ENCODE data around the gene GPR146.

The GPR146 gene

DNA sequence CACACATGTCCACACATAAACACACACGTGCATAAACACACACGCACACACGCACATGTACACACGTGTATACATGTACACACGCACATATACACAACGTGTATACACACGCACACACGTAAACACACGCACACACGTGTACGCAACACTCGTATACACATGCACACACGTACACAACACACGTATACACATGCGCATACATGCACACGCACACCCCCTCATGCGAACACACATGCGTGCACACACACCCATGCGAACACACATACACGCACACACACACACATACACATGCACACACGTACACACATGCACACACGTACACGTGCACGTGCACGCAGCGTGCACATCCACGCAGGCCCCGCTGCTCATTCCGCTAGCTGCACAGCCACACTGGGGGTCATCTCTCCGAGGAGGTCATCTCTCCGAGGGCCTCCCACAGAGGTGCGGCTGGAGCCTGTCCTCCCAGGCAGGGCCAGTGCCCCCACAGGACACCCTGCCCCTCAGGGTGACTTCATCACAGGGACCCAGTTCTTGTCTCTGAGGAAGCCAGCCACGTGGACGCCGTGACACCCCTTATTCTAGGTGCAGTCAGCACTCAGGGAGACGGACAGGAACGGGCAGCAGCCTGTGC is 35.5 kb upstream of the GPR146 start:
- TF ChIP-seq, protein P1, sequence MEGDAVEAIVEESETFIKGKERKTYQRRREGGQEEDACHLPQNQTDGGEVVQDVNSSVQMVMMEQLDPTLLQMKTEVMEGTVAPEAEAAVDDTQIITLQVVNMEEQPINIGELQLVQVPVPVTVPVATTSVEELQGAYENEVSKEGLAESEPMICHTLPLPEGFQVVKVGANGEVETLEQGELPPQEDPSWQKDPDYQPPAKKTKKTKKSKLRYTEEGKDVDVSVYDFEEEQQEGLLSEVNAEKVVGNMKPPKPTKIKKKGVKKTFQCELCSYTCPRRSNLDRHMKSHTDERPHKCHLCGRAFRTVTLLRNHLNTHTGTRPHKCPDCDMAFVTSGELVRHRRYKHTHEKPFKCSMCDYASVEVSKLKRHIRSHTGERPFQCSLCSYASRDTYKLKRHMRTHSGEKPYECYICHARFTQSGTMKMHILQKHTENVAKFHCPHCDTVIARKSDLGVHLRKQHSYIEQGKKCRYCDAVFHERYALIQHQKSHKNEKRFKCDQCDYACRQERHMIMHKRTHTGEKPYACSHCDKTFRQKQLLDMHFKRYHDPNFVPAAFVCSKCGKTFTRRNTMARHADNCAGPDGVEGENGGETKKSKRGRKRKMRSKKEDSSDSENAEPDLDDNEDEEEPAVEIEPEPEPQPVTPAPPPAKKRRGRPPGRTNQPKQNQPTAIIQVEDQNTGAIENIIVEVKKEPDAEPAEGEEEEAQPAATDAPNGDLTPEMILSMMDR (IDR thresholded peaks at IDR 0.05; ENCODE audit: borderline replicate concordance, insufficient read depth, low read depth, low read length) = no peak
- H3K4me3 ChIP-seq (ENCODE audit: low read depth, low read length) = no peak overlapping the region

DNA sequence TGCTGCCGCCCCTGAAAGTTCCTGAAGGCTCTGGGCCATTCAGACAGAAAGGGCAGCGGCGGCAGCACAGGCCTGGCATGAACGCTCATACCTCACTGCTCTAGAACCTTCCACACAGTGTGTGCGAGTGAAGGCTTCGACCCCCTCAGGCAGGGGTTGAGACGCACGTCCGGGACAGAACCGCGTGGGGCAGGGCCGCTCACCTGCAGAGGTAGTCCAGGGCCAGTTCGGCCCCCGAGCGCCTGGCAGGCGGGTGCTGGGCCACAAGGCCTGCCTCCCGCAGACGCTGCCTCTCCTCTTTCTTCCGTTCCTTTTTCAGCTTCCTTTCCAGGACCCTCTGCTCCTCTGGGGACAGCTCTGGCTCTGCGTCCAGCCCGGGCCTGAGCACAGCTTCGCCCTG is 34.6 kb upstream of the GPR146 start:
- TF ChIP-seq, protein P1 (IDR thresholded peaks at IDR 0.05; ENCODE audit: borderline replicate concordance, insufficient read depth, low read depth, low read length) = no peak

DNA sequence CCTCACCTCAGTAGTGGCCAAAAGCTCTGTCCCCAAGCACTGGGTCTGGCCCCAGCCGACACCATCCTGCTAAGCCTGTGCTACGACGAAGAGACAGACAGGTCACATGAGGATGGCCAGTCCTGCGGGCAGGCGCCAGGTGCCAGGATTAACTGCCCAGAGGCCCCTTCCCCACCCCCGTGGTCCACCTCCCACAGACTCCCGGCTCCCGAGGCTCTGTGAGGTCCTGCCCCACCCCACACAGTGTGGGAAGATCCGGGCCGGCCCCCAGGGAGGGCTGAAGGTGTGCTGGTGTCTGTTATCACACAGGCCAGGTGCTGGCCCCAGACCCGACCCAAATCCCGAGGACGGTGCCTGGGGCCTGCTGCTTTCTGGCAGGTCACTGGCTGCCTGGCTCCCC is 34.1 kb upstream of the GPR146 start:
- no peak overlapping the region for H3K4me3 ChIP-seq (ENCODE audit: low read depth, low read length)
- TF ChIP-seq, protein P1 (IDR thresholded peaks at IDR 0.05; ENCODE audit: borderline replicate concordance, insufficient read depth, low read depth, low read length) = no peak

More for the DNA sequence above, 34.6 kb upstream of the GPR146 start:
- H3K4me3 ChIP-seq (ENCODE audit: low read depth, low read length) = no peak overlapping the region

DNA sequence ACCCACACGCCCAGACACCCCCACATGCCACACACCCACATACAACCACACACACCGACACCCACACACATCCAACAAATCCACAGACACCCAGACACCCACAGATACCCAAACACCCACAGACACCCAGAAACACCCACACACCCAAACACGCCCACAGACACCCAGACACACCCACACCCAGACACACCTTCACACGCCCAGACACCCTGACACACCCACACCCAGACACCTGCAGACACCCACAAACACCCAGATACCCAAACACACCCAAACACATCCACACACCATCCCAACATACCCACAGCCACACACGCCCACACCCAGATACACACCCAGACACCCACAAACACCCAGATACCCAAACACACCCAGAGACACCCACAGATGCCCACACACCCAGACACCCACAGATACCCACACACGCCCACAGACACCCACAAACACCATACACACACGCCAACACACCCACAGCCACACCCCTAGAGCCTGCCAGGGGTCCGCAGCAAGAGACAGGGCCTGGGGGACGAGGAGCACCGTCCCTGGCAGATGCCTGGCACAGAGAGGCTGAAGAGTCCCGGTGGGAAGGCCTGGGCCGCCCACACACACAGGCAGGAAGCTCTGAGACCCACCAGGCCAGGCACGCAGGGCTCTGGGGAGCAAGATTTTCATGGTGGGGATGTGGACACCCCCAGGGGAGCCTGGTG is 32.9 kb upstream of the GPR146 start:
- H3K4me3 ChIP-seq (ENCODE audit: low read depth, low read length) = no peak overlapping the region
- TF ChIP-seq, protein P1 (IDR thresholded peaks at IDR 0.05; ENCODE audit: borderline replicate concordance, insufficient read depth, low read depth, low read length) = no peak

DNA sequence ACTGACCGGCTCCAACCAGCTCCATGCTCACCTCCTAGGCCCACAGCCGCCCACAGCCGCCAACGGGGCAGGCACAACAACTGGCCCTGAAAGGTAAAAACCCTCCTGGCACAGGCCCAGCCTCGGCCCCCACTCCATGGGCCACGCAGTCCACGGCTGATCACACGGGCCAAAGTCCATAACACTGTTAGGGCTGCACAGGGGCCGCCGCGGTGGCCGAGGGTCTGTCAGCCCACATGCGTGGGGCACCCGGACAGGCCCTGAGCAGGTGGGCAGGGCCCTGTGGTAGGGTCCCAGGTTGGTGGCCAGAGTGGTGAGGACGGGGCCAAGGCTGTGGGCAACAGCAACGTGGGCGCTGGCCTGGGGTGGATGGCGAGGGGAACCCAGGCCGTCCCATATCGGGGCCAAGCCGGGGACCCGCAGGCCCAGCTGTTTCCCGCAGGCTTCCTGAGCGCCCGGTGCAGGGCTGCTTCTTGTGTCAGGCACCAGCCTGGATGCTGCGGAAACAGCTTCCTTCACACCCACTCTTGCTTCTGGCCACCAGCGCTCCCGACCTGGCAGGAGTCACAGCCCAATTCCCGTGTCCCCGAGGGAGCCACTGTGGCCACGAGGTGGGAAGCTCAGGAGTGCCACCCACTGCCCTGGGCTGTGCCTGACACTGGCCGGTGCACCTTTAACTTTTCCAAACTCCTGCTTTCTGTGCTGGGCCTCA is 32.2 kb upstream of the GPR146 start:
- TF ChIP-seq, protein P1 (IDR thresholded peaks at IDR 0.05; ENCODE audit: borderline replicate concordance, insufficient read depth, low read depth, low read length) = no peak
- no peak overlapping the region for H3K4me3 ChIP-seq (ENCODE audit: low read depth, low read length)

DNA sequence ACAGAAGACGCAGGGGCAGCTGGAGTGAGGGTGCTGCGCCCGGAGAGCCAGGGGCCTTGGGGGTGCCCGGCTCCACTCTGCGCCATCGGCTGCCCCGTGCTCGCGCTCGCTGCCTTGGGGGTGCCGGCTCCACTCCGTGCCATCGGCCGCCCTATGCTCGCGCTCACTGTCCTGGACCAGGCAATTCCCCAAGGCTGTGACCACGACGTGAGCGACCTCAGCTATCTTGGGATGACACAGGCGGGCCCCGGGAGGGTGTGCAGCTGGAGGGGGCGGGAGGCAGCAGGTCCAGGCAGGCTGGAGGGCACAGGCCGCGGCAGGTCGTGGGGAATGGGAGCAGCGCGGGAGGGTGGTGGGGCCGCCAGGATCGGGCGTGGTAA is 31.6 kb upstream of the GPR146 start:
- TF ChIP-seq, protein P1 (IDR thresholded peaks at IDR 0.05; ENCODE audit: borderline replicate concordance, insufficient read depth, low read depth, low read length) = no peak

More for the DNA sequence above, 31.6 kb upstream of the GPR146 start:
- no peak overlapping the region for H3K4me3 ChIP-seq (ENCODE audit: low read depth, low read length)
